ENCODE measurements around the gene TP53TG5. TPM values are rescaled to one million over a fixed set of nuclear protein-coding genes. Genes with fewer than 3 reads are reported as not detected.

The TP53TG5 gene
- total and polyA plus RNA-seq, 10 of the 15 experiments (the other 5 are each of a cell fraction or from before 2014, with no cell fraction given): 0.24 TPM; not detected in 9

DNA sequence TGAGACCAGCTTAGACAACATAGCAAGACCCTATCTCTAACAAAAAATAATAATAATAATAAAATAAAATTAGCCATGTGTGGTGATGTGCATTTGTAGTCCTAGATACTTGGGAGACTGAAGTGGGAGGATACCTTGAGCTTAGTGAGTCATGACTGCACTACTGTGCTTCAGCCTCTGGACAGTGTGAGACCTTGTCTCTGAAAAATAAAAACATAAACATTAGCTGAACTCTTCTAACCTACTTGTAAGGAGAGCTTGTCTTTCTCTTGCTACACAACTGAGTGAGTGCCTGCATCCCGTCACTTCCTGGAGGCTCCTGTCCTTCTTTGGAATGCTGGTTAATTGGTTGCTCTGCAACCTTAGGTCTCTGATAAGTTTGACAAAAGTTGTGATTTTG lies 24.8 kb upstream of the TP53TG5 start (continued):
- TF ChIP-seq, protein P1, sequence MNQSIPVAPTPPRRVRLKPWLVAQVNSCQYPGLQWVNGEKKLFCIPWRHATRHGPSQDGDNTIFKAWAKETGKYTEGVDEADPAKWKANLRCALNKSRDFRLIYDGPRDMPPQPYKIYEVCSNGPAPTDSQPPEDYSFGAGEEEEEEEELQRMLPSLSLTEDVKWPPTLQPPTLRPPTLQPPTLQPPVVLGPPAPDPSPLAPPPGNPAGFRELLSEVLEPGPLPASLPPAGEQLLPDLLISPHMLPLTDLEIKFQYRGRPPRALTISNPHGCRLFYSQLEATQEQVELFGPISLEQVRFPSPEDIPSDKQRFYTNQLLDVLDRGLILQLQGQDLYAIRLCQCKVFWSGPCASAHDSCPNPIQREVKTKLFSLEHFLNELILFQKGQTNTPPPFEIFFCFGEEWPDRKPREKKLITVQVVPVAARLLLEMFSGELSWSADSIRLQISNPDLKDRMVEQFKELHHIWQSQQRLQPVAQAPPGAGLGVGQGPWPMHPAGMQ (IDR thresholded peaks at IDR 0.05; ENCODE audit: borderline replicate concordance): no peak

DNA sequence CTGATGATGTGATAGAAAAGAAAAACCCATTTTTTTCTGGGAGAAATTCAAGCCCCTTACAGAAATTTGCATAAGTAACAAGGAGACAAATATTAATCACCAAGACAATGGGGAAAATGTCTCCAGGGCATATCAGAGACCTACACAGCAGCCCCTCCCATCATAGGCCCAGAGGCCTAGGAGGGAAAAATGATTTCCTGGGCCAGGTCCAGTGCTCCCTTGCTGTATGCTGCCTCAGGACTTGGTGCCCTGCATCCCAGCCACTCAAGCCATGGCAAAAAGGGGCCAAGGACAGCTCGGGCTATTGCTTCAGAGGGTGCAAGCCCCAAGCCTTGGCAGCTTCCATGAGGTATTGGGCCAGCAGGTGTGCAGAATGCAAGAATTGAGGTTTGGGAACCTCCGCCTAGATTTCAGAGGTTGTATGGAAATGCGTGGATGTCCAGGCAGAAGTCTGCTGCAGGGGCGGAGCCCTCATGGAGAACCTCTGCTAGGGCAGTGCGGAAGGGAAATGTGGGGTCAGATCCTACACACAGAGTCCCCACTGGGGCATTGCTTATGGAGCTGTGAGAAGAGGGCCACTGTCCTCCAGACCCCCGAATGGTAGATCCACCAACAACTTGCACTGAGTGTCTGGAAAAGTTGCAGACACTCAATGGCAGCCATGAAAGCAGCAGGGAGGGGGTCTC lies 22.4 kb upstream of the TP53TG5 start:
- FAIRE-seq (no peak), ATAC-seq (no peak), DNase-seq (ENCODE audit: low read depth, low spot score) (no peak)
- ChIA-PET SMC1A (ENCODE audit: uncharacterized antibody, unreplicated experiment) (no interaction called here), CTCF (no interaction called here), POLR2A (no interaction called here), RAD21 (ENCODE audit: unreplicated experiment) (no interaction called here)
- no peak overlapping the region for H3K27ac ChIP-seq (ENCODE audit: control insufficient read depth, insufficient read depth)
- no peak overlapping the region for H3K4me2 ChIP-seq (ENCODE audit: control insufficient read depth, insufficient read depth)
- BruUV-seq (replicated peaks): no TSS peak
- no peak overlapping the region for H2AFZ ChIP-seq (ENCODE audit: control insufficient read depth, low read depth, low read length)
- intact Hi-C loops (cut with micrococcal nuclease; ENCODE audit: unreplicated experiment) (no loop called here), in situ Hi-C loops (cut with MboI) (no loop called here)
- no peaks in the 10 kb centered on the region for H3K79me2 ChIP-seq (ENCODE audit: control insufficient read depth, insufficient read depth, low read length)
- H3K27me3 ChIP-seq (replicated peaks in 1 of 2; ENCODE audit: control insufficient read depth in 2 of 2, insufficient read depth in 2 of 2, low read length in 1 of 2): peaks cover 0 to under 1% of the 10 kb centered on the region in 2 experiments; a peak in 3 of 4 replicates
- H3K9ac ChIP-seq (ENCODE audit: control insufficient read depth, insufficient read depth, low read length): no peak overlapping the region
- H3K4me1 ChIP-seq (ENCODE audit: control insufficient read depth, insufficient read depth, low read length): no peaks in the 10 kb centered on the region
- no peaks in the 10 kb centered on the region for H4K20me1 ChIP-seq (ENCODE audit: control insufficient read depth, insufficient read depth)
- TF ChIP-seq NR2C1 (IDR thresholded peaks at IDR 0.05) (no peak), CBX5 (IDR thresholded peaks at IDR 0.05; ENCODE audit: low read depth) (0 out of 2 replicates have a peak, but pooled peaks have one; percentile 37), ETV6 (conservative IDR thresholded peaks at IDR 0.05 in 1 of 2, IDR thresholded peaks at IDR 0.05 in 1 of 2; ENCODE audit: borderline replicate concordance in 1 of 2, low read depth in 1 of 2) (no peak), WRNIP1 (IDR thresholded peaks at IDR 0.05; ENCODE audit: borderline replicate concordance, low read depth, low read length) (no peak), CREB1 (IDR thresholded peaks at IDR 0.05; ENCODE audit: low read depth) (no peak), ESRRA (IDR thresholded peaks at IDR 0.05; ENCODE audit: low read length) (no peak), MTA3 (IDR thresholded peaks at IDR 0.05; ENCODE audit: borderline replicate concordance, low read length) (no peak)
- TF ChIP-seq, protein P2, sequence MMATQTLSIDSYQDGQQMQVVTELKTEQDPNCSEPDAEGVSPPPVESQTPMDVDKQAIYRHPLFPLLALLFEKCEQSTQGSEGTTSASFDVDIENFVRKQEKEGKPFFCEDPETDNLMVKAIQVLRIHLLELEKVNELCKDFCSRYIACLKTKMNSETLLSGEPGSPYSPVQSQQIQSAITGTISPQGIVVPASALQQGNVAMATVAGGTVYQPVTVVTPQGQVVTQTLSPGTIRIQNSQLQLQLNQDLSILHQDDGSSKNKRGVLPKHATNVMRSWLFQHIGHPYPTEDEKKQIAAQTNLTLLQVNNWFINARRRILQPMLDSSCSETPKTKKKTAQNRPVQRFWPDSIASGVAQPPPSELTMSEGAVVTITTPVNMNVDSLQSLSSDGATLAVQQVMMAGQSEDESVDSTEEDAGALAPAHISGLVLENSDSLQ (IDR thresholded peaks at IDR 0.05): no peak
- WGBS (ENCODE audit: insufficient coverage, insufficient replicate concordance, low lambda C conversion rate, missing lambda C conversion rate): 74% methylated on average over 6 of the region's 6 CpGs
- H3K9me3 ChIP-seq (replicated peaks; ENCODE audit: control insufficient read depth, insufficient read depth, low read length): peaks cover 15% of the 10 kb centered on the region; the same call in 2 of the 3 replicates
- H3K36me3 ChIP-seq (ENCODE audit: control insufficient read depth in 2 of 2, insufficient read depth in 2 of 2, low read length in 1 of 2): no peaks in the 10 kb centered on the region
- no peak overlapping the region for H3K4me3 ChIP-seq

All from GM12878 (cell line).